ENCODE measurements around the gene ZSCAN25.

ZSCAN25 gene

DNA sequence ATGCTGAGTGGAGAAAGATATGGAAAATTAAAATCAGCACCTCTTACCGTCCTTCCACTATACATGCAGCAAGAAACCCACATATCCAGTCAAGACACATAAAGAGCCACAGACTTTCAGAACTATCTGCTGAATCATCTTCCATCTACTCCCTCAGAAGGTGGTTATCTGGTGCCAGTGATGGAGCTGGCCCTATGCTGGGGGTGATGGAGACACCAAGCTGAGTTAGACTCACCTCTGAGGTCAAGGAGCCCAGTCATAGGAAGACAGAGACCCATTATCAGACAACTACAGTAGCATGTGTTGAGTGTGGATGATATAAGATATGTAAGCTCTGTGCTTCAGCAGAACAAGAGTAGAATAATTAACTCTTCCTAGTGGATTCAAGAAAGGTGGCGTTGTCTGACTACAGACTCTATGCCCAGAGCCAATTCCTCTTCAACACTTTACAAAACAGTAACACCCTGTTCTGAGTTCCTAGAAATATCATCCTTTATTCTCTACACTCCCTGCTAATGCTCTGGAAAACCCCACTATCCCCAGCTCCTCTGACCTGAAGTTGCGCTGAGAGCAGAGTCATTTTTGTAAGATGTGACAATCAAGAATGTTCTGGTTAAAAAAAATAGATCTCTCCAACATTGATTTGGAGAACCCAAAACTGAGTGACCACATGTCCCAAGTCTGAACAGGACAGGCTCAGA, 48.7 kb downstream of the ZSCAN25 start:
- no peak overlapping the region for H3K9ac ChIP-seq (ENCODE audit: insufficient read length, low read depth)
- no peaks in the 10 kb centered on the region for H3K36me3 ChIP-seq (ENCODE audit: insufficient read depth, insufficient read length, low read length)
- peaks cover 5% of the 10 kb centered on the region; the same call in 1 of the 2 replicates for H3K9me3 ChIP-seq (ENCODE audit: insufficient read depth, low read length)
- H3K4me1 ChIP-seq (ENCODE audit: insufficient read depth, insufficient read length) = no peaks in the 10 kb centered on the region
- DNase-seq (ENCODE audit: low read depth, low spot score) = no peak
- H3K27me3 ChIP-seq (ENCODE audit: insufficient read depth, insufficient read length) = no peaks in the 10 kb centered on the region
- no peak overlapping the region for H3K4me3 ChIP-seq (ENCODE audit: insufficient read length, low read depth)
- no peak for TF ChIP-seq SUZ12 (IDR thresholded peaks at IDR 0.05; ENCODE audit: extremely low read depth, insufficient read depth, insufficient read length)
- TF ChIP-seq YY1 (IDR thresholded peaks at IDR 0.05; ENCODE audit: insufficient read depth, insufficient read length) = no peak
- no peak for TF ChIP-seq ZNF274 (IDR thresholded peaks at IDR 0.05; ENCODE audit: low read depth, low read length)

DNA sequence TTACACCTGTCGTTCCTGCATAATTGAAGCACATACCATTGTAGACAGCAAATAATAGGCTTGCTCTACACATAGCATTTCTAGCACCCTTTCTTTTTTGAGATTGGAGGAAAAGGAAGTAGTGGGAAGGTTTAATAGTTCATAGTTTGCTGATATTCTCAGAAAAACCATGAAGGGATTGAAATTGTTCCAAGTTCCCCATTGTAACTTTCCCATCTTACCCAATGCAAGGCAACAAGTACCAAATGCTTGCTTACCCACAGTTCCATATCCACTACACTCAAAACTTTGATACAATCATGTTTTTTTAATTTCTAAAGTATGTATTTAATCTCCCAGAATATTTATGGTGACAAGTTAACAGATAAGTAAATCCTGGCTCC, 49.3 kb downstream of the ZSCAN25 start:
- Histone ChIP-seq H3K27me3 (ENCODE audit: insufficient read depth, insufficient read length) (no peaks in the 10 kb centered on the region), H3K9me3 (ENCODE audit: insufficient read depth, low read length) (no peaks in the 10 kb centered on the region), H3K4me1 (ENCODE audit: insufficient read depth, insufficient read length) (no peaks in the 10 kb centered on the region), H3K9ac (ENCODE audit: insufficient read length, low read depth) (no peak overlapping the region), H3K36me3 (ENCODE audit: insufficient read depth, insufficient read length, low read length) (no peaks in the 10 kb centered on the region), H3K4me3 (ENCODE audit: insufficient read length, low read depth) (no peak overlapping the region)
- DNase-seq (ENCODE audit: low read depth, low spot score) = no peak
- TF ChIP-seq ZNF274 (IDR thresholded peaks at IDR 0.05; ENCODE audit: low read depth, low read length) = no peak
- no peak for TF ChIP-seq YY1 (IDR thresholded peaks at IDR 0.05; ENCODE audit: insufficient read depth, insufficient read length)
- TF ChIP-seq SUZ12 (IDR thresholded peaks at IDR 0.05; ENCODE audit: extremely low read depth, insufficient read depth, insufficient read length) = no peak

DNA sequence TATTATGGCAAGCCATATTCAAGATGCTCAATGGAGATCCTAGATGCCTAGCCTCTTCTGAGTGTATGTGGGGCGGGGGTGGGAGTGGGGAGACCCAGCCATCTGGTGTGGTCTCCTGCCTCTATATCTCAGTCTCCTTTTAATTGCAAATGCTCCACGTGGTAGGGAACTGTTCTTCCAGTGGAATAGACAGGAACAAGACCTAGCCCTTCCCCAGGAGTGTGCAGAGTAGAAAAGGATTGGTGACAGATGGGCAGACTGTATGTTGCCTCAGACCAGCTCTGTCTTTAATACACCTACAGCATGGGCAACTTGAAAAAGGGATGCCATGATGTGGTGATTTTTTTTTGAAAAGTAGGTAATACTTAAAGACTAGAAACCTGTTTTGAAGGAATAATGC, 50.4 kb downstream of the ZSCAN25 start:
- TF ChIP-seq ZNF274 (IDR thresholded peaks at IDR 0.05; ENCODE audit: low read depth, low read length) (no peak), SUZ12 (IDR thresholded peaks at IDR 0.05; ENCODE audit: extremely low read depth, insufficient read depth, insufficient read length) (no peak), YY1 (IDR thresholded peaks at IDR 0.05; ENCODE audit: insufficient read depth, insufficient read length) (no peak)
- H3K36me3 ChIP-seq (ENCODE audit: insufficient read depth, insufficient read length, low read length) = no peaks in the 10 kb centered on the region
- H3K4me3 ChIP-seq (ENCODE audit: insufficient read length, low read depth) = no peak overlapping the region
- no peaks in the 10 kb centered on the region for H3K4me1 ChIP-seq (ENCODE audit: insufficient read depth, insufficient read length)
- no peak for DNase-seq (ENCODE audit: low read depth, low spot score)
- H3K9me3 ChIP-seq (ENCODE audit: insufficient read depth, low read length) = no peaks in the 10 kb centered on the region
- H3K9ac ChIP-seq (ENCODE audit: insufficient read length, low read depth) = no peak overlapping the region
- H3K27me3 ChIP-seq (ENCODE audit: insufficient read depth, insufficient read length) = no peaks in the 10 kb centered on the region

DNA sequence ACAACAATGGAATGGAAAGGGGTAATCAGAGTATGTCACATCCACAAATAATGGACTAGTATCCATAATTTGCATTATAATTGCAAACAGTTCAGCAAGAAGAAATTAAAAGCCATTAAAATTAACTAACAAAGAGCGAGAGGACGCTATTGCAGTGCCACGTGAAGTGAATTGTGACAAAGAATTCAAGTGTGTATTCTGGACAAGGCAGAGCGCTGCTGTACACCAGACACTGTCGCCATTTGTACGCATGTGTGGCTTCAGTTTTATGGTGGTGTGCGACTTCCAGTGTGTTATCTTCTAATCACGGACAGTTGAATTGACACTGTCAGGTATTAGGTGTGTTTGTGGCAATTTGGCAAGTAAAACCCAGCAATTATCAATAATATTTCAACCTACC, 51.8 kb downstream of the ZSCAN25 start:
- TF ChIP-seq YY1 (IDR thresholded peaks at IDR 0.05; ENCODE audit: insufficient read depth, insufficient read length) = no peak
- TF ChIP-seq ZNF274 (IDR thresholded peaks at IDR 0.05; ENCODE audit: low read depth, low read length) = no peak
- no peak for TF ChIP-seq SUZ12 (IDR thresholded peaks at IDR 0.05; ENCODE audit: extremely low read depth, insufficient read depth, insufficient read length)
- H3K9ac ChIP-seq (ENCODE audit: insufficient read length, low read depth) = no peak overlapping the region
- no peak for DNase-seq (ENCODE audit: low read depth, low spot score)

DNA sequence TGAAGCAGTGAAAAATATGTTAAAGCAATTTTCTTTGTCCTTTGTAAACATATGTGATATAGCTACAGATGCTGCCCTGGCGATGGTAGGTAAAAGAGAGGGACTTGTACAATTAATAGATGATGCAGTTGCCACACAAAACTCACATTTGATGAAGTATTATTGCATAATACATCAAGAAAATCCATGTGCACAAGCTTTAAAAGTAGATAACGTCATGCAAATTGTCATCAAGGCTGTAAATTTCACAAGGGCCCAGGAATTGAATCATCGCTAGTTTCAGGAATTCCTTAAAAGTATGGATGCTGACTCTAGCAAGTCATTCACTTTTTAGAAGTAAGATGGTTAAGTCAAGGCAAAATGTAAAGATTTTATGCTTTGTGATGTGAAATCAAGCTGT, 53.0 kb downstream of the ZSCAN25 start:
- no peaks in the 10 kb centered on the region for H3K36me3 ChIP-seq (ENCODE audit: insufficient read depth, insufficient read length, low read length)
- H3K9ac ChIP-seq (ENCODE audit: insufficient read length, low read depth) = no peak overlapping the region
- DNase-seq (ENCODE audit: low read depth, low spot score) = no peak
- no peaks in the 10 kb centered on the region for H3K27me3 ChIP-seq (ENCODE audit: insufficient read depth, insufficient read length)
- H3K4me3 ChIP-seq (ENCODE audit: insufficient read length, low read depth) = no peak overlapping the region
- TF ChIP-seq SUZ12 (IDR thresholded peaks at IDR 0.05; ENCODE audit: extremely low read depth, insufficient read depth, insufficient read length) (no peak), ZNF274 (IDR thresholded peaks at IDR 0.05; ENCODE audit: low read depth, low read length) (no peak), YY1 (IDR thresholded peaks at IDR 0.05; ENCODE audit: insufficient read depth, insufficient read length) (no peak)
- H3K4me1 ChIP-seq (ENCODE audit: insufficient read depth, insufficient read length) = no peaks in the 10 kb centered on the region
- H3K9me3 ChIP-seq (ENCODE audit: insufficient read depth, low read length) = no peaks in the 10 kb centered on the region

More for the DNA sequence above, 51.8 kb downstream of the ZSCAN25 start:
- Histone ChIP-seq H3K4me3 (ENCODE audit: insufficient read length, low read depth) (no peak overlapping the region), H3K9me3 (ENCODE audit: insufficient read depth, low read length) (no peaks in the 10 kb centered on the region), H3K27me3 (ENCODE audit: insufficient read depth, insufficient read length) (no peaks in the 10 kb centered on the region), H3K4me1 (ENCODE audit: insufficient read depth, insufficient read length) (no peaks in the 10 kb centered on the region), H3K36me3 (ENCODE audit: insufficient read depth, insufficient read length, low read length) (no peaks in the 10 kb centered on the region)

DNA sequence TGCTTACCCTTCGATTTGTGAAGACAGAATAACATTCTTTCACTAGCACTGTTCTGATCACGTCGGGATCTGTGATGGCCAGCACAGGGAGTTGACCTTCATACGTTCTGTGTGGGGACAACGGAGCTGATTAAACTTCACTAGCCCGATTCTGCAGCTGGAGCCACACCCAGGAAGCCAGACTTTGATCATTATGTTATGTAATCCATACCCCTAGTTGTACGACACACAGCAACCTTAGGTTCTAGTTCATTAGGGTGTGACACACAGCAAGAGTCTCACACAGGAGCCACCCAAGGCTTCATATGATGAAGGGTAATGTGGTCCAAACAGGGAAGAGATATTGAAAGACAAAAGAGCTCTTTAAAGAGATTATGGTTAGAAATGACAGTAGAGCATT, 55.8 kb downstream of the ZSCAN25 start:
- no peaks in the 10 kb centered on the region for H3K4me1 ChIP-seq (ENCODE audit: insufficient read depth, insufficient read length)
- TF ChIP-seq ZNF274 (IDR thresholded peaks at IDR 0.05; ENCODE audit: low read depth, low read length) (no peak), YY1 (IDR thresholded peaks at IDR 0.05; ENCODE audit: insufficient read depth, insufficient read length) (no peak), SUZ12 (IDR thresholded peaks at IDR 0.05; ENCODE audit: extremely low read depth, insufficient read depth, insufficient read length) (no peak)
- DNase-seq (ENCODE audit: low read depth, low spot score) = no peak

DNA sequence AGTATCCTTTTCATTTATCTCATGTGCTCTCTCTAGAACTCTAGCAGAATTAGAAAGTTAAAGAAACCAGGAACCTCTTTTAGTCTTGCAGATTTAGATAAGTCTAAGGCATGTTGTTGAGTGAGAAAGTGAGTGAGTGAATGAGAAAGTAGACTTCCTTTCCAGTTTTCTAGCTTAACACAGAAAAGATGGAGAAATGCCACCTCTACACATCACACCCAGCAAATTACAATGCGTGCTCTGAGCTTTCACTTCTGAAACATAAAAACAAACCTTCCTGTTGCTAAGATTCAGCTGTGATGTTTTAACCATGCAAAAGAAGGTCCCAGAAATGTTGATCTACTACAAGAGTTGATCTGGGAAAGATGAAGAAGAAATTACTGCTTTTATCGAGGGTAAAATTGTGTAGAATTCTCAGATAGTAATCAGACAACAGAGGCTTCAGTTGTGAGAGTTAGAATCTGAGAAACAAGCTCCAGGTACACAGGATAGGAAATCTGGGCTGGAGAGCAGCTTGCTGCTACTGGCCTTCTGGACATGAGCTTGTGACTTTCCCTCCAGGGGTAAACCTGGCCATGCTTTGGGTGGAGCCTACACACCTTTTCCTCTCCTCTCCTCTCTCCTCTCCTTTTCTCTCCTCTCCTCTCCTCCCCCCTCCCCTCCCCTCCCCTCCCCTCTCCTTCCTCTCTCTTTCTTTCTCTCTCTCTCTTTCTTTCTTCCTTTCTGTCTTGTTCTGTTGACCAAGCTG, 58.4 kb downstream of the ZSCAN25 start:
- no peaks in the 10 kb centered on the region for H3K9me3 ChIP-seq (ENCODE audit: insufficient read depth, low read length)
- no peak overlapping the region for H3K4me3 ChIP-seq (ENCODE audit: insufficient read length, low read depth)
- no peaks in the 10 kb centered on the region for H3K4me1 ChIP-seq (ENCODE audit: insufficient read depth, insufficient read length)
- no peaks in the 10 kb centered on the region for H3K27me3 ChIP-seq (ENCODE audit: insufficient read depth, insufficient read length)
- H3K9ac ChIP-seq (ENCODE audit: insufficient read length, low read depth) = no peak overlapping the region
- H3K36me3 ChIP-seq (ENCODE audit: insufficient read depth, insufficient read length, low read length) = no peaks in the 10 kb centered on the region
- DNase-seq (ENCODE audit: low read depth, low spot score) = no peak
- TF ChIP-seq ZNF274 (IDR thresholded peaks at IDR 0.05; ENCODE audit: low read depth, low read length) = no peak
- TF ChIP-seq YY1 (IDR thresholded peaks at IDR 0.05; ENCODE audit: insufficient read depth, insufficient read length) = no peak
- no peak for TF ChIP-seq SUZ12 (IDR thresholded peaks at IDR 0.05; ENCODE audit: extremely low read depth, insufficient read depth, insufficient read length)

More for the DNA sequence above, 55.8 kb downstream of the ZSCAN25 start:
- Histone ChIP-seq H3K9ac (ENCODE audit: insufficient read length, low read depth) (no peak overlapping the region), H3K36me3 (ENCODE audit: insufficient read depth, insufficient read length, low read length) (no peaks in the 10 kb centered on the region), H3K4me3 (ENCODE audit: insufficient read length, low read depth) (no peak overlapping the region), H3K27me3 (ENCODE audit: insufficient read depth, insufficient read length) (no peaks in the 10 kb centered on the region), H3K9me3 (ENCODE audit: insufficient read depth, low read length) (no peaks in the 10 kb centered on the region)
